H9 (cell line): ENCODE data around the gene RBM12. TPM values are rescaled to one million over a fixed set of nuclear protein-coding genes. Genes with fewer than 3 reads are reported as not detected.

Source experiments
- DNase-seq: peaks from one replicate; pipeline ENCODE4 v3.0.0-alpha.2; 2017
- H2AFZ ChIP-seq: one replicate; pipeline ENCODE4 v1.6.1; 2013; ENCODE audit warnings: mild to moderate bottlenecking, low read length, control low read depth, moderate library complexity
- H2AK5ac ChIP-seq: 2 replicates; pipeline ENCODE4 v1.6.1; 2013; ENCODE audit warnings: low read length, control low read depth, mixed read lengths; ENCODE audit not compliant: insufficient read length
- H2BK120ac ChIP-seq: one replicate; pipeline ENCODE4 v1.6.1; 2013; ENCODE audit warnings: low read depth, mild to moderate bottlenecking, low read length, control low read depth, inconsistent platforms; ENCODE audit not compliant: poor library complexity, severe bottlenecking
- H2BK12ac ChIP-seq: 2 replicates; pipeline ENCODE4 v1.6.1; 2013; ENCODE audit warnings: low read length, control low read depth, mixed read lengths, low read depth; ENCODE audit not compliant: insufficient read length
- H2BK15ac ChIP-seq: 2 replicates; pipeline ENCODE4 v1.6.1; 2013; ENCODE audit warnings: low read depth, low read length, control low read depth
- H2BK20ac ChIP-seq: one replicate; pipeline ENCODE4 v1.6.1; 2013; ENCODE audit warnings: low read depth, mild to moderate bottlenecking, low read length, control low read depth, inconsistent platforms; ENCODE audit not compliant: poor library complexity, severe bottlenecking
- H2BK5ac ChIP-seq: 2 replicates; pipeline ENCODE4 v1.6.1; 2013; ENCODE audit warnings: low read length, control low read depth, mixed read lengths; ENCODE audit not compliant: insufficient read length
- H3K14ac ChIP-seq: 2 replicates; pipeline ENCODE4 v1.6.1; 2013; ENCODE audit warnings: low read length, control low read depth; ENCODE audit not compliant: insufficient read depth
- H3K18ac ChIP-seq: 2 replicates; pipeline ENCODE4 v1.6.1; 2013; ENCODE audit warnings: low read depth, mild to moderate bottlenecking, mixed read lengths, low read length, control low read depth; ENCODE audit not compliant: insufficient read length
- H3K23ac ChIP-seq: 2 replicates; pipeline ENCODE4 v1.6.1; 2013; ENCODE audit warnings: low read length, control low read depth, mixed read lengths, low read depth; ENCODE audit not compliant: insufficient read length
- H3K23me2 ChIP-seq: 2 replicates; pipeline ENCODE4 v1.6.1; 2013; ENCODE audit warnings: low read depth, mild to moderate bottlenecking, mixed read lengths, low read length, control low read depth; ENCODE audit not compliant: insufficient read length, poor library complexity, severe bottlenecking
- H3K27ac ChIP-seq: 2 replicates; pipeline ENCODE4 v1.5.1; 2013; ENCODE audit warnings: low read length, control low read depth, mixed read lengths, low read depth; ENCODE audit not compliant: insufficient read length
- H3K27me3 ChIP-seq: 2 replicates; pipeline ENCODE4 v1.6.1; 2013; ENCODE audit warnings: low read length, control low read depth, inconsistent platforms; ENCODE audit not compliant: insufficient read depth
- H3K4ac ChIP-seq: 2 replicates; pipeline ENCODE4 v1.6.1; 2013; ENCODE audit warnings: low read depth, mild to moderate bottlenecking, control low read depth, inconsistent platforms, low read length, moderate library complexity
- H3K4me1 ChIP-seq: 2 replicates; pipeline ENCODE4 v1.6.1; 2013; ENCODE audit warnings: low read length, control low read depth, inconsistent platforms; ENCODE audit not compliant: insufficient read depth
- H3K4me2 ChIP-seq: 2 replicates; pipeline ENCODE4 v1.6.1; 2013; ENCODE audit warnings: low read length, control low read depth, mixed read lengths; ENCODE audit not compliant: insufficient read length, insufficient read depth
- H3K56ac ChIP-seq: 2 replicates; pipeline ENCODE4 v1.6.1; 2013; ENCODE audit warnings: low read depth, mild to moderate bottlenecking, mixed read lengths, low read length, control low read depth; ENCODE audit not compliant: insufficient read length
- H3K79me1 ChIP-seq: 2 replicates; pipeline ENCODE4 v1.6.1; 2013; ENCODE audit warnings: low read depth, mild to moderate bottlenecking, moderate library complexity, low read length, control low read depth, inconsistent platforms; ENCODE audit not compliant: insufficient read depth, poor library complexity, severe bottlenecking
- H3K79me2 ChIP-seq: 2 replicates; pipeline ENCODE4 v1.6.1; 2013; ENCODE audit warnings: low read length, control low read depth, inconsistent platforms; ENCODE audit not compliant: insufficient read depth
- H3K9ac ChIP-seq: 2 replicates; pipeline ENCODE4 v1.6.1; 2013; ENCODE audit warnings: low read length, control low read depth, mixed read lengths; ENCODE audit not compliant: insufficient read length; ENCODE audit errors: extremely low read depth
- H3K9me3 ChIP-seq: one replicate; pipeline ENCODE4 v1.6.1; 2013; ENCODE audit warnings: low read depth, low read length, inconsistent platforms; ENCODE audit not compliant: control insufficient read depth
- H3T11ph ChIP-seq: one replicate; pipeline ENCODE4 v1.6.1; 2013; ENCODE audit warnings: mild to moderate bottlenecking, low read length, control low read depth, inconsistent platforms
- H4K20me1 ChIP-seq: one replicate; pipeline ENCODE4 v1.6.1; 2013; ENCODE audit not compliant: control insufficient read depth, insufficient read length, insufficient read depth
- H4K5ac ChIP-seq: 2 replicates; pipeline ENCODE4 v1.6.1; 2013; ENCODE audit warnings: low read depth, mild to moderate bottlenecking, mixed read lengths, low read length, control low read depth; ENCODE audit not compliant: insufficient read length
- H4K8ac ChIP-seq: replicated peaks from 2 replicates; pipeline ENCODE4 v1.6.1; 2013; ENCODE audit warnings: low read length, control low read depth, mixed read lengths, low read depth; ENCODE audit not compliant: insufficient read length
- H4K91ac ChIP-seq: 2 replicates; pipeline ENCODE4 v1.6.1; 2013; ENCODE audit warnings: low read depth, mild to moderate bottlenecking, moderate library complexity, mixed read lengths, low read length, control low read depth; ENCODE audit not compliant: insufficient read length
- H3K27ac Mint-ChIP-seq, 3 experiments: 2 replicates in 2 of 3; 3 replicates in 1 of 3; pipeline ENCODE4 v1.8.0; 2020 to 2021; ENCODE audit warnings: mixed read lengths in 3 of 3, mild to moderate bottlenecking in 1 of 3, moderate library complexity in 1 of 3
- H3K27me3 Mint-ChIP-seq: 2 replicates; pipeline ENCODE4 v1.8.0; 2021; ENCODE audit warnings: low read depth, mild to moderate bottlenecking, moderate library complexity, mixed read lengths
- H3K36me3 Mint-ChIP-seq, 3 experiments: 2 replicates in 2 of 3; 3 replicates in 1 of 3; pipeline ENCODE4 v1.8.0; 2020 to 2021; ENCODE audit warnings: low read depth in 3 of 3, mixed read lengths in 3 of 3; ENCODE audit not compliant: insufficient read depth in 1 of 3
- H3K4me1 Mint-ChIP-seq, 2 experiments: 2 replicates each; pipeline ENCODE4 v1.8.0; 2020; ENCODE audit warnings: mixed read lengths in 2 of 2
- H3K4me3 Mint-ChIP-seq, 2 experiments: 2 replicates in 1 of 2; 3 replicates in 1 of 2; pipeline ENCODE4 v1.8.0; 2020 to 2021; ENCODE audit warnings: mild to moderate bottlenecking in 2 of 2, mixed read lengths in 2 of 2, moderate library complexity in 1 of 2
- H3K9me3 Mint-ChIP-seq, 2 experiments: 2 replicates in 1 of 2; 3 replicates in 1 of 2; pipeline ENCODE4 v1.8.0; 2020; ENCODE audit warnings: mild to moderate bottlenecking in 2 of 2, mixed read lengths in 2 of 2, moderate library complexity in 1 of 2
- WGBS: extraction: QIAGEN DNeasy Blood & Tissue Kit; methylation state at CpG from one replicate; pipeline ENCODE4 v1.1.7; 2013; ENCODE audit warnings: missing lambda C conversion rate, low lambda C conversion rate, mixed read lengths; ENCODE audit not compliant: insufficient read length; ENCODE audit errors: extremely low coverage; 5-methylcytosine and 5-hydroxymethylcytosine counted together
- total RNA-seq: library from RNA; stranded (reverse); gene quantifications from 2 replicates; pipeline ENCODE4 v1.2.1, GENCODE V29; 2021
- TF ChIP-seq, protein P1 (sequence below): fragments of 200-600 bp; sonication (generic); conservative IDR thresholded peaks from 3 replicates; pipeline ENCODE4 v1.8.0; 2021; ENCODE audit warnings: antibody characterized with exemption, mild to moderate bottlenecking

Gene RBM12
- total RNA-seq, 1 experiment from 2014 or later, result 260 TPM

DNA sequence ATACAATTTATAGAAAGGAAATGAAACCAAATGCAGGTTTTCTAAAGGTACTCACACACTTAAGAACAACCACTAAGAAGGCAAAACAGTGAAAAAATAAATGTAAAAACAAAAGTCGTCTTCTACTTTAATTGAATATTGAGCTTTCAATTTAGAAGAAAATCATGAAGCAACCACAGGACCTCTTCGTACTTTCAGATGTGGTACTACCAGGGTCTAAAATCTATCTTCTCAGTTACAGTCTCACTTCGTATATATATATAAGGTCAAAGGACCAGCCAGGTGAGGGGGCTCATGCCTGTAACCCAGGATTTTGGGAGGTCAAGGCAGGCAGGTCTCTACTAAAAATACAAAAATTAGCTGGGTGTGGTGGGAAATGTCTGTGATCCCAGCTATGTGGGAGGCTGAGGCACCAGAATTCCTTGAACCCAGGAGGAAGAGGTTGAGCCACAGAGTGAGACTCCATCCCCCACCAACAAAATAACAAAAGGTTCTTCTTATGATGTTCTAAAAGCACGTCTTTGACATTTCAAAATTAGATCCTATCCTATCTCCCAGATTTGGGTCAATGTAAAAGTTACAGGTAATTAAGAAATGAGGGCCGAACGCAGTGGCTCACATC is 47.0 kb upstream of the RBM12 start:
- Histone ChIP-seq H2BK20ac (no peak overlapping the region), H3K4ac (no peak overlapping the region), H2BK12ac (no peak overlapping the region), H3K9ac (no peak overlapping the region), H4K5ac (no peak overlapping the region), H2BK120ac (no peak overlapping the region), H2BK15ac (no peak overlapping the region), H3K23ac (no peak overlapping the region), H3K27me3 (no peaks in the 10 kb centered on the region), H2BK5ac (no peak overlapping the region), H2AK5ac (no peak overlapping the region), H3K9me3 (no peaks in the 10 kb centered on the region), H3K4me2 (no peak overlapping the region), H2AFZ (no peak overlapping the region), H3K23me2 (no peaks in the 10 kb centered on the region), H3K18ac (no peak overlapping the region), H3K27ac (no peak overlapping the region), H3K56ac (no peak overlapping the region), H3K14ac (no peak overlapping the region), H3K4me1 (no peaks in the 10 kb centered on the region), H3K79me2 (no peaks in the 10 kb centered on the region), H4K8ac (no peak overlapping the region), H3K79me1 (peaks cover 2% of the 10 kb centered on the region), H3T11ph (no peak overlapping the region), H4K91ac (no peak overlapping the region), H4K20me1 (no peaks in the 10 kb centered on the region)
- TF ChIP-seq, protein P1, sequence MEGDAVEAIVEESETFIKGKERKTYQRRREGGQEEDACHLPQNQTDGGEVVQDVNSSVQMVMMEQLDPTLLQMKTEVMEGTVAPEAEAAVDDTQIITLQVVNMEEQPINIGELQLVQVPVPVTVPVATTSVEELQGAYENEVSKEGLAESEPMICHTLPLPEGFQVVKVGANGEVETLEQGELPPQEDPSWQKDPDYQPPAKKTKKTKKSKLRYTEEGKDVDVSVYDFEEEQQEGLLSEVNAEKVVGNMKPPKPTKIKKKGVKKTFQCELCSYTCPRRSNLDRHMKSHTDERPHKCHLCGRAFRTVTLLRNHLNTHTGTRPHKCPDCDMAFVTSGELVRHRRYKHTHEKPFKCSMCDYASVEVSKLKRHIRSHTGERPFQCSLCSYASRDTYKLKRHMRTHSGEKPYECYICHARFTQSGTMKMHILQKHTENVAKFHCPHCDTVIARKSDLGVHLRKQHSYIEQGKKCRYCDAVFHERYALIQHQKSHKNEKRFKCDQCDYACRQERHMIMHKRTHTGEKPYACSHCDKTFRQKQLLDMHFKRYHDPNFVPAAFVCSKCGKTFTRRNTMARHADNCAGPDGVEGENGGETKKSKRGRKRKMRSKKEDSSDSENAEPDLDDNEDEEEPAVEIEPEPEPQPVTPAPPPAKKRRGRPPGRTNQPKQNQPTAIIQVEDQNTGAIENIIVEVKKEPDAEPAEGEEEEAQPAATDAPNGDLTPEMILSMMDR, result no peak
- no CpG with 5 or more reads among the region's 6 CpGs for WGBS
- H3K4me1 Mint-ChIP-seq, result peaks cover 3 to 7% of the 10 kb centered on the region in 2 experiments
- H3K27me3 Mint-ChIP-seq, result no peaks in the 10 kb centered on the region
- H3K27ac Mint-ChIP-seq, result peak overlapping the region in 1 of 3 experiments; percentile 87; a peak in 3 of 7 replicates
- no peak overlapping the region for H3K4me3 Mint-ChIP-seq
- no peak for DNase-seq
- H3K36me3 Mint-ChIP-seq, result peaks cover 49 to 91% (median 89%) of the 10 kb centered on the region in 3 experiments
- H3K9me3 Mint-ChIP-seq, result no peaks in the 10 kb centered on the region
